ENCODE data around the gene PRKG1.

- TF ChIP-seq REST (IDR thresholded peaks at IDR 0.05; ENCODE audit: insufficient replicate concordance, low read depth) (no peak), POLR2AphosphoS5 (IDR thresholded peaks at IDR 0.05; ENCODE audit: low read depth) (no peak), GABPA (IDR thresholded peaks at IDR 0.05; ENCODE audit: low read depth) (no peak)
- TF ChIP-seq, protein P1, sequence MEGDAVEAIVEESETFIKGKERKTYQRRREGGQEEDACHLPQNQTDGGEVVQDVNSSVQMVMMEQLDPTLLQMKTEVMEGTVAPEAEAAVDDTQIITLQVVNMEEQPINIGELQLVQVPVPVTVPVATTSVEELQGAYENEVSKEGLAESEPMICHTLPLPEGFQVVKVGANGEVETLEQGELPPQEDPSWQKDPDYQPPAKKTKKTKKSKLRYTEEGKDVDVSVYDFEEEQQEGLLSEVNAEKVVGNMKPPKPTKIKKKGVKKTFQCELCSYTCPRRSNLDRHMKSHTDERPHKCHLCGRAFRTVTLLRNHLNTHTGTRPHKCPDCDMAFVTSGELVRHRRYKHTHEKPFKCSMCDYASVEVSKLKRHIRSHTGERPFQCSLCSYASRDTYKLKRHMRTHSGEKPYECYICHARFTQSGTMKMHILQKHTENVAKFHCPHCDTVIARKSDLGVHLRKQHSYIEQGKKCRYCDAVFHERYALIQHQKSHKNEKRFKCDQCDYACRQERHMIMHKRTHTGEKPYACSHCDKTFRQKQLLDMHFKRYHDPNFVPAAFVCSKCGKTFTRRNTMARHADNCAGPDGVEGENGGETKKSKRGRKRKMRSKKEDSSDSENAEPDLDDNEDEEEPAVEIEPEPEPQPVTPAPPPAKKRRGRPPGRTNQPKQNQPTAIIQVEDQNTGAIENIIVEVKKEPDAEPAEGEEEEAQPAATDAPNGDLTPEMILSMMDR (IDR thresholded peaks at IDR 0.05; ENCODE audit: insufficient read depth, low read length): no peak
Measured at GRCh38 chr10:51679841-51680240, 605.6 kb downstream of the PRKG1 start.

Data from HL-60 (cell line).